DMS 273 (cell line): ENCODE results near the gene HMGCS1.
"Not testable (repeated sequence)": the region's sequence is repeated elsewhere in the genome, so short reads cannot be mapped to it uniquely, and the experiment has no call there.

ENCODE experiments used
- DNase-seq: peaks from one replicate; lab custom pipeline; 2025; ENCODE audit not compliant: unreplicated experiment; lab: John Stamatoyannopoulos, UW

HMGCS1 gene

GRCh38 chr5:43279548-43280274, 33.5 kb downstream of the HMGCS1 start:
- no peak for DNase-seq

DNA sequence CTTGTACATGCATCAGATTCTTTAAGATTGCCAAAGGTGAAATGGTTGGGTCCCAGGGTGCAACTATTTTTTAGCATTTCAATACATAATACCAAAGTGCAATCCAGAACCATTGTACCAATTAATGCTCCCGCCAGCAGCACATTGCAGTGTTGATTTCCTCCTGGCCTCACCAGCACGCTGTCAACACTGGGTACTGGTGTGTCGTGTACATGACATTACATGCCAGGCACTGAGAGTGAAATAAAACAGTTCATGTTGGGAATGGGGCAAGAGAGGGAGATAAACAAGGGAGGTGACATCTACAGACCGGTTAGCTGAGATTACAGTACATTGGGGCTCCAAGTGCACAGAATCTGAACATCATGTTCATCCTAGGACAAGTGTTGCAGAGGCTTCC, 37.8 kb downstream of the HMGCS1 start:
- DNase-seq, result no peak

DNA sequence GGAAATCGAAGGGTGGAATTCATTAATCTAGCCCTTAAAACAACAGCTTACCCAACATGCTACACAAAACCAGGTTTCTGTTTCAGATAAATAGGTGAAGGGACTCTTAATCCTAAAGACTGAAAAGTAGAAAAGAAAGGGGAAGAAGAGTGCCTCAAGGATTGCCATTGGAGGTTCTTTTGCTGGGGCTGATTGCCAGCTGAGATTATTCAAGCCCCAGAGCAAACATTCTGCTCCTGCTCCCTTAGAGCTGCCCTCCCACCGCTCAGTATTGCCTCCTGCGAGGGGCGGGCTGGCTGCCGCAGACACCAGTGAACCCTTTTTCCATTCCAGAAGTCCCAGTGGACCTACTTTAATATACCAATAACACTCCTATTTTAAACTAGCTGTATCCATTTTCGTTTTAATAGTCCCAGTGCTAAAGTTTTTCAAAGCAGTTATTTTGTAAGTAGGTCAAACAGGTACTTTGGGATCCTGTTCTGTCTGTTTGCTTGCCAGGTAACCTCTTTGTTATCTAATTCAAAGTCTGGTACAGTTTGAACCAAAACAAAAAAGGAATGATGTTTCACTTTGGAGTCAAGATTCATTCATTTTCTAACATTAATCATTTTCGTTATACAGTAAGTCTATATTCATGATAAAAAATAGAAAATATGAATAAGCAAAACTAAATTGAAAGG, 38.6 kb downstream of the HMGCS1 start:
- DNase-seq, result peak; percentile 14

GRCh38 chr5:43273552-43273951, 39.7 kb downstream of the HMGCS1 start:
- DNase-seq, result no peak

DNA sequence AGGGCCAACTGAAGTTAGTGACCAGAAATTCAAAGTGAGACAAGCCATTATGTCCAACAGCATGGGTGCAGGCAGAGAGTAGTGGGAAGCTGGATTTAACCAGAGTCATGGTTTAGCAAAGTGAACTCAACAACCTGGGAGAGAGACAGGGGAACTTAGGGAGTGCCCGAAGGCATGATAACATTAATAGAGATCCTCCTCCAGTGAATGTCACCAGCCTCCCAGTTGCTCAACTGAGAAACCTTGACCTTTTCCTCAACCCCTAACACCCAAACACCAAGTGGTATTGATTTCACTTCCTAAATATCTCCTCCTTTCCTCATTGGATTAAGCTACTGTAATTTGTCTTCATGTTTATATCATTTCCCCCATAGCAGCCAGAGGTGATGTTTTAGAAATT, 42.6 kb downstream of the HMGCS1 start:
- DNase-seq, result no peak

DNA sequence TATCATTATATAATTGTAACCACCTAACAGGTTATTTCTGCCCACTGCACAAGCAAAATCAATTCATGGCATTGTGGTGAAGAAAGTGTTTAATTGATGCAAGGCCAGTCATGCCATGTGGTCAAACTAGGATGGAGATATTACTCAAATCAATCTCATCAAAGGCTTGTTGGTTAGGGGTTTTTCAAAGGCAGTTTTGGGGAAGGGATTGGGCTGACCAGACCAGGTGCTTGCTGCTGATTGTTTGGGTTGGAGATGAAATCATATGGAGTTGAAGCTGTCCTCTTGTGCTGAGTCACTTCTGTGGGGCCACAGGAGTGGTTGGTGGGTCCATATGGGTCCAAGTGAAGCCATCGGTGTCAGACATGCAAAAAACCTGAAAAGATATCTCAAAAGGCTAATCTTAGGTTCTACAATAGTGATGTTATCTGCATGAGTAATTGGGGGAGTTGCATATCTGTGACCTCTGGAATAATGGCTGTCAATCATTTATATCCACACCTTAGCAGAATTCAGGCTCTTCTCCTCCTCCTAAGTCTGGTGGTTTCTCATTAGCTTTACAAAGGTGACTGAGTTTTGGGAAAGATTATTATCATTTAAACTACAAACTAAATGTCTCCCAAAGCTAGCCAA, 44.9 kb downstream of the HMGCS1 start:
- no peak for DNase-seq

DNA sequence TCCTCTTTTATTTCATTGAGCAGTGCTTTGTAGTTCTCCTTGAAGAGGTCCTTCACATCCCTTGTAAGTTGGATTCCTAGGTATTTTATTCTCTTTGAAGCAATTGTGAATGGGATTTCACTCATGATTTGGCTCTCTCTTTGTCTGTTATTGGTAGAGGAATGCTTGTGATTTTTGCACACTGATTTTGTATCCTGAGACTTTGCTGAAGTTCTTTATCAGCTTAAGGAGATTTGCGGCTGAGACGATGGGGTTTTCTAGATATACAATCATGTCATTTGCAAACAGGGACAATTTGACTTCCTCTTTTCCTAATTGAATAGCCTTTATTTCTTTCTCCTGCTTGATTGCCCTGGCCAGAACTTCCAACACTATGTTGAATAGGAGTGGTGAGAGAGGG, 50.9 kb downstream of the HMGCS1 start:
- DNase-seq, result not testable (repeated sequence)

DNA sequence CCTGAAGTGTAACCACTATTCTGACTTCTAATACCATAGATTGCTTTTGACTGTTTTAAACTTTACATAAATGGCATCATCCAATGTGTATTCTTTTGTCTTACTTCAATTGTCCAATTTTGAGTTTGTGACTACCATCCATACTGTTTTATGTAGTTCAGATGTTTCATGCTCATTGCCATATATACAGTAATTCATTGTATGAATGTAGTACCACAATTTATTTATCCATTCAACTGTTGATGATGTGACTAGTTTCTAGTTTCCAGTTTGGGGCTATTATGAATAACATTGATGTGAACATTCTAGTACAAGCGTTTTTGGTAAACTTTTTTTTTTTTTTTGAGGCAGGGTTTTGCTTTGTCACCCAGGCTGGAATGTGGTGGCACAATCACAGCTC, 55.1 kb downstream of the HMGCS1 start:
- no peak for DNase-seq

DNA sequence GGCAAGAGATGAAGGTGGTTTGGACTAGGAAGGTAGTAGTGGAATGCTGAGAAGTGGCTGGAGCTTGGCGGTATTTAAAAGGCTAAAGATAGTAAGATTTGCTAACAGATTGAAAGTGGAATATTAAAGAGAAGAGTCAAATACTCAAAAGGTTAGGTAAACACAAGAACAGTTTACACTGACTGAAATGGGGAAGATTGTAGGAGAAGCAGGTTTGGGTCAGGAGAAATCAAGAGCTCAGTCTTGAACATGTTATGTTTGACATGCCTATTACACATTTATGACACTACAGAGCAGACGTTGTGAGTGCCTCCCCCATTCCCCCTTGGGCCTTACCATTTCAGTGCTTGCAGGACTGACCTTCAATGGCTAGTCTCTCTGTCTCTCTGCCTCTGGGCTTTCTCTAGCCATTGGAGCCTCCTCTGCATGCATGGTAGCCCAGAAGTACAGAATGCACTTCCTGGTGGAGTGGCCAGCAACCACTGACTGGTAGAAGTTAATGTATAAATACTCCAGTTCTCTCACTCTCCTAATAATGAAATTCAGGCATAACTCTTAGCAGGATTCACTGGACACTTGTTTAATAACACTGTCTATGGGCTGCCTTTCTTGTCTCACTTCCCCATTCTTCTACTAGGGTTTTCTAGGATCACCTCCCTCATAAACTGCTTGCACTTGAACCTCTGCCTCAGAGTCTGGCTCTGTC, 56.8 kb downstream of the HMGCS1 start:
- no peak for DNase-seq

DNA sequence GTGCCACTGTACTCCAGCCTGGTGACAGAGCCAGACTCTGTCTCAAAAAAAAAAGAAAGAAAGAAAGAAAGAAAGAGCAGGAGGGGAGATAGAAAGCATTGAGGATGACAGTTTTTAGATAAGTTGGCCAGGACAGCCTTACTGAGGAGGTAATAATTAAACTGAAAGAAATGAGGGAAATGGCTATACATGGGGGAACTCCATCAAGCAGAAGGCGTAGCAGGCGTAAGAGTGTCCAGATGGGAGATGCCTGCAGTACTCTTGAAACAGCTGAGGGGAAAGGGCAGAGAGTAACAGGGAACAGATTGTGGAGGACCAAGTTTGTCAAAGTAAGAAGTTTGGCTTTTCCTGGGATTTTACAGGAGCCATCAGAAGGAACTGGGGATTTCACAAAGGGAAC, 57.5 kb downstream of the HMGCS1 start:
- DNase-seq, result peak; percentile 68

GRCh38 chr5:43251754-43252153, 61.5 kb downstream of the HMGCS1 start:
- DNase-seq, result no peak

GRCh38 chr5:43245724-43246385, 67.4 kb downstream of the HMGCS1 start:
- DNase-seq, result no peak

DNA sequence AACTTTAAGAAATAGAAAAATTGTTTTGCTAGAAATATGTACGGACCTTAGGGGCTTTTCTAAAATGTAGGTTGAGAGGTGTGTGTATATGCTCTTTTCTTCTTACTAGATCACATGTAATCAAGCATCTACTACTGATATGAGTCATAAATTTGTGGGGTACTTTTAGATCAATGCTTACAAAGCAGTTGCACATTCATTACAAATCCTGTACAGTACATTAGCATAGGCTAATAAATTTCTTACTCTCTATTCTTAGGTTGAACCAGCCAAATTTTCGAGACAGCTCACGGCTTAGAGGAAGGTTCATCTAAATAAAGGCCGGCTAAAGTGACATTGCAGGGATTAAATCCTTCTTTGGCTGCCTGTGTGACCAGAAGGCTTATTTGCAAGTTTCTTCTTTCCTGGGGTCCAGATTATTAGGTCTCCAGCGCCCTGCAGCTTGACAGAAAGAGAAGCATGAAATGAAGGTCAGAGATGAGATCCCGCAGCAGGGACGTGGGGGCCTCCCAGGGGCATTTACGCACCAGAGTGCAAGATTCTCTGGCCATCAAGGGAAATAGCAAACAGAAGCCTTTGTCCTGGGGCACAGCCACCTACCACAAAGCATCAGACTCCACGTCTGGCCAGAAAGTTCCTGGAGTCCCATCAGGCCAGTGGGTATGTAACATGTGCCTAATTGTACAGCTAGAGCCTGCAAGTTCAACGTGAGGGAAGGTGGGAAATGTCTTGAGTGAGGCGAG, 68.2 kb downstream of the HMGCS1 start:
- no peak for DNase-seq

- no peak for DNase-seq
These were observed 69.9 kb downstream of the HMGCS1 start for GRCh38 chr5:43243270-43243669.

- no peak for DNase-seq
These were observed 71.0 kb downstream of the HMGCS1 start for GRCh38 chr5:43242196-43242595.
